ENCODE measurements around the gene USH2A. TPM values are rescaled to one million over a fixed set of nuclear protein-coding genes. Genes with fewer than 3 reads are reported as not detected.
"Not testable (repeated sequence)": the region's sequence is repeated elsewhere in the genome, so short reads cannot be mapped to it uniquely, and the experiment has no call there.

Gene USH2A
- total and polyA plus RNA-seq, 9 donors = 0.06 to 0.40 (median 0.09) TPM

DNA sequence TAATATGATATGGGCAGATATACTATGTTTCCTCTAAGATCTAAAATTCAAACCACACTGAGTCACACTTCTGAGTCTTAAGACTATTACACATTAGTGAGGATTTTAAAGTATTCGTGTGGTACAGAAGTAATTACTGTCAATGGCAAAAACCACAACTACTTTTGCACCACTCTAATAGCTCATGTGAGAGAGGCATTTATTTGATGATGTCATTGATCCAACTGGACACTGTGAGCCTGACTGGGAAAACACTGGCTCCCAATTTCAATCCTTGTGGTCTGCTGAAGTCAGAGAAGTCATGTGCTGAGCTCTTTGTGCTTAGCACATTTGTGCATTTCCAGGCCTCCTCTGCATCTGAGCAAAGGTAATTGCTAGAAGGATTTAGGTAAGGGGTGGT is 377.8 kb downstream of the USH2A start:
- no peaks in the 10 kb centered on the region for H3K4me1 ChIP-seq (ENCODE audit: control insufficient read depth, insufficient read depth, low read length)
- no peak for DNase-seq
- no peaks in the 10 kb centered on the region for H3K27me3 ChIP-seq (ENCODE audit: control insufficient read depth, insufficient read depth, low read length)
- no peaks in the 10 kb centered on the region for H3K9me3 ChIP-seq (replicated peaks; ENCODE audit: control insufficient read depth, low read depth, low read length)
- no peak overlapping the region for H3K4me3 ChIP-seq (ENCODE audit: low read length)
- WGBS (ENCODE audit: insufficient coverage) = no CpG with 5 or more reads among the region's 1 CpG
- no peaks in the 10 kb centered on the region for H3K36me3 ChIP-seq (ENCODE audit: control insufficient read depth, insufficient read depth, low read length)
- no peak overlapping the region for H3K27ac ChIP-seq (ENCODE audit: low read length)

DNA sequence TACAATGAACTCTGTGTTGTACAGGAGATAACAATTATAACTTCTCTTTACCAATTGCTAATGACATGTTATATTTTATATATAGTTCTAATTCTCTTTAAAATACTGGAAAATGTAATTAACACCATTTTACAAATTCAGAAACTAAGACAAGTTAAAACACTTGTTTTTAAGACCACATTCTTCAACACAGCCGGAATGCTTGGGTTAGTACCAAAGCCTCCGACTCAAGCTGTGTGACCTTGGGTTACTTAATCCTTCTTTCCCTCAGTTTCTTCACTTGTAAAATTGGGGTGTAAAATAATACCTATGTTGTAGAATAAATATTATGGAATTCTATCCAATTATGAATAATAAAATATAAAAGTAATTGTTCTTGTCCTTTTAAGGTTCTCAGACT is 378.7 kb downstream of the USH2A start:
- whole genome bisulfite sequencing (ENCODE audit: insufficient coverage) = no CpG with 5 or more reads among the region's 2 CpGs
- H3K4me1 ChIP-seq (ENCODE audit: control insufficient read depth, insufficient read depth, low read length) = no peaks in the 10 kb centered on the region
- no peaks in the 10 kb centered on the region for H3K27me3 ChIP-seq (ENCODE audit: control insufficient read depth, insufficient read depth, low read length)
- H3K36me3 ChIP-seq (ENCODE audit: control insufficient read depth, insufficient read depth, low read length) = no peaks in the 10 kb centered on the region
- DNase-seq = no peak
- no peak overlapping the region for H3K27ac ChIP-seq (ENCODE audit: low read length)
- H3K4me3 ChIP-seq (ENCODE audit: low read length) = no peak overlapping the region
- no peaks in the 10 kb centered on the region for H3K9me3 ChIP-seq (replicated peaks; ENCODE audit: control insufficient read depth, low read depth, low read length)

DNA sequence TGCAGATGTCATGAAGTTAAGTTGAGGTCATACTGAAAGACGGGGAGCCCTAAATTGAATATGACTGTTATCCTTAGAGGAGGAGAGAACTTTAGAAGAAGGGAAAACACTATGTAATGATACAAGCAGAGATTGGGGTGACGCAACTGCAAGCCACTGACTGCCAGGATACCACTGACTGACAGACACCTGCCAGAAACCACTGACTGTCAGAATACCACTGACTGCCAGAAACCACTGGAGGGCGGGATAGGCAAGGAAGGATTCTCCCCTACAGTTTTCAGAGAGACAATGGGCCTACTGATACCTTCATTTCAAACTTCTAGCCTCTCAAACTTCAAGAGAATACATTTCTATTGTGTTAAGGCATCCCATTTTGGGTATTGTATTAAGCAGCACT is 388.7 kb downstream of the USH2A start:
- H3K9me3 ChIP-seq (replicated peaks; ENCODE audit: control insufficient read depth, low read depth, low read length) = no peaks in the 10 kb centered on the region
- H3K4me3 ChIP-seq (ENCODE audit: low read length) = no peak overlapping the region
- no peak for DNase-seq
- H3K27me3 ChIP-seq (ENCODE audit: control insufficient read depth, insufficient read depth, low read length) = no peaks in the 10 kb centered on the region
- no peaks in the 10 kb centered on the region for H3K4me1 ChIP-seq (ENCODE audit: control insufficient read depth, insufficient read depth, low read length)
- H3K27ac ChIP-seq (ENCODE audit: low read length) = no peak overlapping the region
- H3K36me3 ChIP-seq (ENCODE audit: control insufficient read depth, insufficient read depth, low read length) = no peaks in the 10 kb centered on the region
- WGBS (ENCODE audit: insufficient coverage) = 64% methylated on average over 2 of the region's 3 CpGs

DNA sequence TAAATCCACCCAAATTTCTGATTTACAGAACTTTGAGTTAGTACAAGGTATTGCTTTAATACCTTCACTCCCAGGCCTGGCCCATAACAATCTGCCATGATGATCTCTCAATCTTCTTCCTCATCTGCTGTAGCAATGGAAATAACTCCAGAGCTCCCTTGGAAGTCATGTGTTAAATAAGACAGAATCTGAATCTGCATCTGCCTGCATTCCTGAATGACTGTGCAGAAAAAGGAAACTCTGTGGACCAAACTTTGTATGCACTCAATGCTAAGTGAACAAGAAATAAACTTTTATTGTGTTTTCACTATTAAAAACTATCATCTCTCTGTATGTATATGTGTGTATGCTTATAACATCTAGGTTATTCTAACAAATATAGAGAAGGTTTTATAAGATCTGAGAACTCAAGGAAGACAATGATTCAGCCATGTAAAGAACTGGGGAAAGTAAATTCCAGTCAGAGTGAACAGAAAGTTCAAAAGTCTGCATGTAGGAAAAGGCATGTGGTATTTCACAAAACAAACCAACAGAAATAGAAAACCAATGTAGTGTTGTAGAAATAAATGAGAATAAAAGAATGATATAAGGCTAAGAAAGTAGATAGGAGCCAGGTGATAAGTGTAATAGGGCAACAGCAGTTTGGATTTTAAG is 390.2 kb downstream of the USH2A start:
- Histone ChIP-seq H3K36me3 (ENCODE audit: control insufficient read depth, insufficient read depth, low read length) (no peaks in the 10 kb centered on the region), H3K4me3 (ENCODE audit: low read length) (no peak overlapping the region), H3K4me1 (ENCODE audit: control insufficient read depth, insufficient read depth, low read length) (no peaks in the 10 kb centered on the region), H3K27me3 (ENCODE audit: control insufficient read depth, insufficient read depth, low read length) (no peaks in the 10 kb centered on the region), H3K27ac (ENCODE audit: low read length) (no peak overlapping the region), H3K9me3 (replicated peaks; ENCODE audit: control insufficient read depth, low read depth, low read length) (no peaks in the 10 kb centered on the region)
- no peak for DNase-seq

DNA sequence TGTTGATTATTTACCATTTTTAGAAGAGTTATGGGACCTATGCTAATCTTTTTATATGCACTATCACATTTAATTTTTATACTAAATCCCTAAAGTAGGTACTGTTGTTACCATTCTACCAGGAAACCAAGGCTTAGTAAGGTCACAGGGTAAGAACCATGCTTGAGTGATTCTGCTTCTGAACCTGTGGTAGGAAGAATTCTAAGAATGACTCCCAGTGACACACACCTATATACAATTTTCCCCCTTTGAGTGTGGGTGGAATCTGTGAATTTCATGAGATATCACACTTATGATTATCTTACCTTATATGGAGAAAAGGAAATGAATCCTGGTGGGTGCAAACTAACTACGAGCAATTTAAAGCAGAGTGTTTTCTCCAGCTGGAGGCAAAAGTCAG is 391.0 kb downstream of the USH2A start:
- Histone ChIP-seq H3K4me3 (ENCODE audit: low read length) (no peak overlapping the region), H3K9me3 (replicated peaks; ENCODE audit: control insufficient read depth, low read depth, low read length) (no peaks in the 10 kb centered on the region)
- 100% methylated on average over 1 of the region's 1 CpG for WGBS (ENCODE audit: insufficient coverage)

DNA sequence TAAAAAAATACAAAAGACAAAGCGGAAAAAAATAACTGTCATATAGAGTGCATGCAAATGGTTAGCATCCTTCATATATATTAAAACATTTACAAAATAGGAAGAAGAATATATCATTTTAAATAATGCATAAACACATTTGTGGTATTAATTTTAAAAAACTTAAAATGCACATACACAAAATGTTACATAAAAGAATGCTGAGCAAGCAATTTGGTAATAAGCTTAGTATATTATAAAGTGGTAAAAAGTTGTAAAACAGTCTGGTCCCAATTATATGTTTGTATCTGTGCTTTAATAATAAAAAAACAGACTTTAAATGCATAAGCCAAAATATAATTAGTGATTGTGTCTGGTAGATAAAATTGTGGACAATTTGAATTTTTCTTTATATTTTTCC is 394.6 kb downstream of the USH2A start:
- H3K27me3 ChIP-seq (ENCODE audit: control insufficient read depth, insufficient read depth, low read length) = no peaks in the 10 kb centered on the region
- no peak for DNase-seq
- H3K27ac ChIP-seq (ENCODE audit: low read length) = no peak overlapping the region
- H3K9me3 ChIP-seq (replicated peaks; ENCODE audit: control insufficient read depth, low read depth, low read length) = no peaks in the 10 kb centered on the region
- WGBS (ENCODE audit: insufficient coverage) = no CpG with 5 or more reads among the region's 1 CpG
- no peaks in the 10 kb centered on the region for H3K36me3 ChIP-seq (ENCODE audit: control insufficient read depth, insufficient read depth, low read length)
- no peak overlapping the region for H3K4me3 ChIP-seq (ENCODE audit: low read length)
- H3K4me1 ChIP-seq (ENCODE audit: control insufficient read depth, insufficient read depth, low read length) = no peaks in the 10 kb centered on the region

More for the DNA sequence above, 391.0 kb downstream of the USH2A start:
- Histone ChIP-seq H3K36me3 (ENCODE audit: control insufficient read depth, insufficient read depth, low read length) (no peaks in the 10 kb centered on the region), H3K27me3 (ENCODE audit: control insufficient read depth, insufficient read depth, low read length) (no peaks in the 10 kb centered on the region), H3K4me1 (ENCODE audit: control insufficient read depth, insufficient read depth, low read length) (no peaks in the 10 kb centered on the region), H3K27ac (ENCODE audit: low read length) (no peak overlapping the region)
- DNase-seq = no peak

DNA sequence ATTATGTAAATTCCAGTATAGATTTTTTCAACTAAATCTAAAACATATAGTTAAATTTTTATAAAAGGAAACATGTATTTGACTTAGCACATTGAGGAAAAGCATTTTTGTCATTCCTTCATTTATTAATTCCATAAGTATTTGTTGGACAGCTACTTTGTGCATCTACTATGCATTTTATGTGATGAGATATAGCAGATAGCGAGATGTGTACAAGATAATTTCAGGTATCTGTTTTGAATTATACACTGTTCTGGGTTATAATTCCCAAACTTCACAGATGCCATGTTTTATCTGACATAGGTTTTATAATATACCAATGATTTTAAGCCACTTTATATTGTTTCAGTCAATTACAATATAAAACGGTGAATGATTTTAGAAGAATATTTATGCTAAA is 398.7 kb downstream of the USH2A start:
- H3K9me3 ChIP-seq (replicated peaks; ENCODE audit: control insufficient read depth, low read depth, low read length) = no peaks in the 10 kb centered on the region
- DNase-seq = no peak
- no CpG with 5 or more reads among the region's 2 CpGs for WGBS (ENCODE audit: insufficient coverage)
- H3K27me3 ChIP-seq (ENCODE audit: control insufficient read depth, insufficient read depth, low read length) = no peaks in the 10 kb centered on the region
- H3K27ac ChIP-seq (ENCODE audit: low read length) = no peak overlapping the region
- no peaks in the 10 kb centered on the region for H3K36me3 ChIP-seq (ENCODE audit: control insufficient read depth, insufficient read depth, low read length)
- no peak overlapping the region for H3K4me3 ChIP-seq (ENCODE audit: low read length)
- no peaks in the 10 kb centered on the region for H3K4me1 ChIP-seq (ENCODE audit: control insufficient read depth, insufficient read depth, low read length)

DNA sequence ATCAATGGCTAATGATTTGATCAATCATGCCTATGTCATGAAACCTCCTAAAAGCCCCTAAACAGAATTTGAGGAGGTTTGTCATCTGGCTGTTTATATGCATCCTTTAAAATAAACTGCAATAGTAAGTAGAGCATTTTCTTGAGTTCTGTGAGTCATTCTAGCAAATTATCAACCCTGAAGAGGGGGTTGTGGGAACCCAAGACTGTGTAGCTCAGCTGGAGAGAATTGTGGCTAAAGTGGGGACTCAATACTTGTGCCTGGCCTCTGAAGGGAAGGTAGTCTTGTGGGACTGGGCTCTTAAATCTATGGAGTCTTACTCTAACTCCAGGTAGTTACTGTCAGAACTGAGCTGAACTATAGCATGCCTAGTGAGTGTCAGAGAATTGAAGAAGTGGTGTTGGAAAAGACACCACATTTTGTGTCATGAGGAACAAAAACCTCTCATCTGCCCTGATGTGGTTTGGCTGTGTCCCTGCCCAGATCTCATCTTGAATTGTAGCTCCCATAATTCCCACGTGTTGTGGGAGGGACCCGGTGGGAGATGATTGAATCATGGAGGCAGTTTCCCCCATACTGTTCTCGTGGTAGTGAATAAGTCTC is 402.4 kb downstream of the USH2A start:
- Histone ChIP-seq H3K27me3 (ENCODE audit: control insufficient read depth, insufficient read depth, low read length) (no peaks in the 10 kb centered on the region), H3K36me3 (ENCODE audit: control insufficient read depth, insufficient read depth, low read length) (no peaks in the 10 kb centered on the region), H3K4me1 (ENCODE audit: control insufficient read depth, insufficient read depth, low read length) (no peaks in the 10 kb centered on the region), H3K4me3 (ENCODE audit: low read length) (no peak overlapping the region), H3K27ac (ENCODE audit: low read length) (no peak overlapping the region), H3K9me3 (replicated peaks; ENCODE audit: control insufficient read depth, low read depth, low read length) (no peaks in the 10 kb centered on the region)
- no peak for DNase-seq
- WGBS (ENCODE audit: insufficient coverage) = no CpG with 5 or more reads among the region's 3 CpGs

DNA sequence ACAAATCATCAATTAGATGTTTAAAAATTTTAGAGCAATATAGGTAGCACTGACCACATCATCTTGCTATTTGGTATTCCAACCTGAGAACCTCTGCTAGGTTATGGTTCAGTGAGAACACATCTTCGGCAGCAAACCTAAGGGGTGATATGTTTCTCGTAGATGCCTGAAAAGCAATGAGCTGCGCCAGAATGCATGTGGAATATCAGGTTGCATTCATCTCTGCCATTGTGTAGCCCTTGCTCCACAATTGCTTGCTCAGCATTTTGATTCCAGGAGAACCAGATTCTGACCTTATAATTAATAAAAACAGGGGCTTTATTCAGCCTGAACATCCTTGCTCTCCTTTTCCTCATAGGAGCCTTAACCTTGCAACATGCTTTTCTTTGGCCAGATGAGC is 408.1 kb downstream of the USH2A start:
- no peak for DNase-seq
- H3K4me1 ChIP-seq (ENCODE audit: control insufficient read depth, insufficient read depth, low read length) = no peaks in the 10 kb centered on the region
- 85% methylated on average over 3 of the region's 3 CpGs for WGBS (ENCODE audit: insufficient coverage)
- no peaks in the 10 kb centered on the region for H3K9me3 ChIP-seq (replicated peaks; ENCODE audit: control insufficient read depth, low read depth, low read length)
- no peaks in the 10 kb centered on the region for H3K36me3 ChIP-seq (ENCODE audit: control insufficient read depth, insufficient read depth, low read length)
- H3K27ac ChIP-seq (ENCODE audit: low read length) = no peak overlapping the region
- H3K4me3 ChIP-seq (ENCODE audit: low read length) = no peak overlapping the region
- H3K27me3 ChIP-seq (ENCODE audit: control insufficient read depth, insufficient read depth, low read length) = no peaks in the 10 kb centered on the region

DNA sequence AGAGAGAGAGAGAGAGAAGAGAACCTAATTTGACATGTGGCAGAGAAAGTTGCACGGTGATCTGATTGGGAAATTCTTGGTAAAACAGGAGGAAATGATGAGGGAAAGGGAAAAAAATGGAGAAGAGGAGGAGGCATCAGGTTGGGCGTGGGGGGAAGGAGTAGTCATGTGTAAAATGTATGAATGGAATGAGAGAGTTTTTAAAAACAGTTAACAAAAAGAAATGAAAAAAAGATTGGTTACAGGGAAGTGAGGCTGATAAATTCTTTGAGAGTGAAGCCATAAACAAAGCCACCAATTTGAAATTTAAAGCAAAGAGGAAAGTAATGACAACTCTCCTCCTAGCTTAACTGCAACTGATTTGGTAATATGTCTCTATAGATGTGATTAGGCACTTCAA is 409.2 kb downstream of the USH2A start:
- no peaks in the 10 kb centered on the region for H3K4me1 ChIP-seq (ENCODE audit: control insufficient read depth, insufficient read depth, low read length)
- H3K9me3 ChIP-seq (replicated peaks; ENCODE audit: control insufficient read depth, low read depth, low read length) = no peaks in the 10 kb centered on the region
- H3K27ac ChIP-seq (ENCODE audit: low read length) = no peak overlapping the region
- no peak overlapping the region for H3K4me3 ChIP-seq (ENCODE audit: low read length)
- no peak for DNase-seq
- H3K27me3 ChIP-seq (ENCODE audit: control insufficient read depth, insufficient read depth, low read length) = no peaks in the 10 kb centered on the region
- WGBS (ENCODE audit: insufficient coverage) = 44% methylated on average over 2 of the region's 2 CpGs
- H3K36me3 ChIP-seq (ENCODE audit: control insufficient read depth, insufficient read depth, low read length) = no peaks in the 10 kb centered on the region

DNA sequence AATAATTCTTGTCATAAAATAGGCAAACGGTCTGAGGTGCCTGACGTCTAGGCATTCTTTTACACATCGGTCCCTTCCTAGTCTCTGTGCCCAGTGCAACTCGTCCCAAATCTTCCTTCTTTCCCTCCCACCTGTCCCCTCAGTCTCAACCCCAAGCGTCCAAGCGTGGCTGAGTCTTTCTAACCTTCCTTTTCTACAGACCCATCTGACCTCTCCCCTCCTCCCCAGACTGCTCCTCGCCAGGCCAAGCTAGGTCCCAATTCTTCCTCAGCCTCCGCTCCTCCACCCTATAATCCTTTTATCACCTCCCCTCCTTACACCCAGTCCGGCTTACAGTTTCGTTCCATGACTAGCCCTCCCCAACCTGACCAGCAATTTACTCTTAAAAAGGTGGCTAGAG is 413.8 kb downstream of the USH2A start:
- not testable (repeated sequence) for H3K36me3 ChIP-seq (ENCODE audit: control insufficient read depth, insufficient read depth, low read length); H3K27me3 ChIP-seq (ENCODE audit: control insufficient read depth, insufficient read depth, low read length); H3K4me3 ChIP-seq (ENCODE audit: low read length); DNase-seq; H3K4me1 ChIP-seq (ENCODE audit: control insufficient read depth, insufficient read depth, low read length); H3K27ac ChIP-seq (ENCODE audit: low read length); H3K9me3 ChIP-seq (replicated peaks; ENCODE audit: control insufficient read depth, low read depth, low read length)
- 93% methylated on average over 3 of the region's 10 CpGs for whole genome bisulfite sequencing (ENCODE audit: insufficient coverage)
